CD4-positive, alpha-beta T cell treated with Interleukin-10 for 1 hour (primary cell): Measurements from ENCODE around the gene ISL2.

Experiments used
- DNase-seq: peaks from one replicate; pipeline ENCODE4 v3.0.0-alpha.2; 2020

ISL2 gene

GRCh38 chr15:76380249-76380648 lies 43.7 kb downstream of the ISL2 start:
- DNase-seq, result no peak

DNA sequence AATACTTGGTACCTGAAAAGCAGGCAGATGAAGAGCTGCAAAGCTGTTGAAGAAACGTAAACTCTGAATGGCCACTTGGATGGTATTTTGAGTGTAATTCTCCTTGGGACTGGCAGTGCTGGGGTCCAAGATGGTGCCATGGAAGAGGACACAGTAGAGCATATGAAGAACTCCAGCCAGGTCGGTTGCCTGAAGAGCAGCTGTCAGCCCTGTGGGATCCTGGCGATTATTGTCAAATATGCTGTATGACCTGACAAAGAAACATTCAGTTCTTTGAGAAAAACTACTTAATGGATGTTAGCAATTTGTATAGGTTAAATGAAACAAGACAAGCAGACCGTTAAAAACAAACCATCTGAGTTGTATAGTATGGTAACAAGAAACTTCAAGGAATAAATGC lies 44.8 kb downstream of the ISL2 start:
- no peak for DNase-seq

DNA sequence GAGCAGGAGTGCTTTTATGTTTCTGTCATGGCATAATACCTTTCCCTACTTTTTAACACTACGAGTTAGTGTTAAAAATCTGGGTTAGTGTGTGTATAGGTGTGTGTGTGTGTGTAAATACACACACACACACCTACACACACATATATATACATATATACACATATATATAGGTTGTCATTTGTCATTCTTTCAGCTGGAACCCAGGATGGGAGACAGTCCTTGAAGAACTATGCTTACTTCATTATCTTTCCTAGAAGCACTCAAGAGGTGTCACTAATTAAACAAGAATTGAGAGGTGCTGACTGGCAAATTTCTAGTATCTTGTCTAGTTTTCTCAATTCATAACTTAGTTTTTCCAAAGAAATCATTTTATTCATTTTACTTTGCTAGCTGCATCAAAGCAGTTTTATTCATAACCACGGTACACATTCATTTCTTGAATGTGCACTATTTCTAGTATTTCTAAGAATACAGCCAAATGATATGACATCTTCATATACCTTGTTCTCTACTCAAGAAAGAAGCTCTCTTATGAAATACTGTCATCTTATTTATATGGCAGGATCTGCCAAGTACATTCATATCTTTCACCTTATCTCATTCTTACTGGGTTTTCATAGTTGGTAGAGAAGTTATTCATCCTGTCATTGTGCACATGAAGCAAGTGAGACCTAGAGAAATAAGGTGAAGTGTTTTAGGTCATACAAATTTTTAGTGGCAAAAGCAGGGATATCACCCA lies 46.6 kb downstream of the ISL2 start:
- DNase-seq, result no peak

- no peak for DNase-seq
These were observed 47.8 kb downstream of the ISL2 start for GRCh38 chr15:76384409-76384808.

- no peak for DNase-seq
These were observed 49.6 kb downstream of the ISL2 start for GRCh38 chr15:76386178-76386577.

DNA sequence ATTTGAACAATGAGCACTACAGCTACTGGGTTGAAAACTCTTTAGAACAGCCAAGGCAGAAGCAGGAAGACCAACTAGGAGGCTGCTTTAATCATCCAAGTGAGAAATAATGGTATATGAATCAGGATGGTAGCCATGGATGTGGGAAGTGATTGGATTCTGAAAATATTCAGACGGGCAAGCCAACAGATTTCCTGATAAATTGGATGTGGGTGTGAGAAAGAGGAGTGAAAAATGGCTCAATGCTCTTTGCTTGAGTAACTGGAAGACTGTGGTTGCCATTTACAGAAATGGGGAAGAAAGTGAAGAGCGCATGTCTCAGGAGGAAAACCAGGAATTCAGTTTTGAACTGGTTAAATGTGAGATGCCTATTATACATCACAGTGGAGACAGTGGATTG lies 50.4 kb downstream of the ISL2 start:
- no peak for DNase-seq

- DNase-seq, result no peak
These were observed 54.0 kb downstream of the ISL2 start for GRCh38 chr15:76390571-76390970.

GRCh38 chr15:76391309-76391708 lies 54.7 kb downstream of the ISL2 start:
- no peak for DNase-seq

- DNase-seq, result no peak
These were observed 55.3 kb downstream of the ISL2 start for GRCh38 chr15:76391847-76392246.
